ENCODE measurements around the gene LRIT1. TPM values are rescaled to one million over a fixed set of nuclear protein-coding genes. Genes with fewer than 3 reads are reported as not detected.

Gene LRIT1
- total RNA-seq, 8 experiments from 2014 or later: 0.09 to 0.18 TPM; not detected in 6

GRCh38 chr10:84225427-84226173 lies 15.7 kb downstream of the LRIT1 start, which contains the start of gene LRIT2:
TSS of gene LRIT2 (minus strand) at chr10:84225544. CDS start at chr10:84225520, 24 bp downstream.
- Histone ChIP-seq H3K4me3 (no peak within 1 kb of the TSS), H3K27ac (no peak within 1 kb of the TSS), H3K4me1 (replicated peaks in 1 of 2) (peaks cover 0 to 3% of the 10 kb centered on the region in 2 donors)
- ATAC-seq (replicated peaks in 6 of 8): peak in 5 of 8 experiments; percentile 61 to 83 (median 71)
- in situ Hi-C loops (cut with MboI; ENCODE audit: low pct_unique_long_range_greater_than_20kb in 2 of 9, low sequenced_read_pairs in 9 of 9, unreplicated experiment in 9 of 9): no loop called here
- WGBS, 10 experiments: 0 to 77% (median 36%) methylated on average over 1 to 6 of the region's 6 CpGs; no CpG with 5 or more reads in 1 of the 10 experiments

DNA sequence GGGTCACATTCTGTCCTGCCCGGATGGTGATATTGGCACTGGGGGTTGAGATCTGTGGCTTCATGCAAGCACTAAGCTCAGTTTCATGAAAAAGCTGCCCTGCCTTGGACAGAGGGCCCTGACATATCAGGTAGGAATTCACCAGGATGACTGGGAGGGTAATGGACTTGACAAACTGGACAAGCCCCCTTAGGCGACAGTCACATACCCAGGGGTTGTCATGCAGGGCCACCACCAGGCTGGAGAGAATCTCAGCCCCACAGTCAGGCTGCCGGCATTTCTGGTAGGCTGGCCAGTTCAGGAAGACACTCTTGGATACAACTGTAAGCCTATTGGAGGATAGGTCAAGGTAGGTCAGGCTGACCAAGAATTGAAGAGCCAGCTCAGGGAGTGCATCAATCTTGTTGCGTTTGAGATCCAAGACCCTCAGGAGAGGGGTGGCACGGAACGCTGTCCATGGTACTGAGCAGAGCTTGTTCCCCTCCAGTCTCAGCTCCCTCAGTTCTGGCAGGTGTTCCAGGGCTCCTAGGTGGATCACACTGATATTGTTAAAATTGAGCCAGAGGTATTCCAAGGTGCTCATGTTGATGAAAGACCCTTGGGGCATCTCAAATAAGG lies 16.8 kb downstream of the LRIT1 start:
- Histone ChIP-seq H3K4me1 (replicated peaks in 1 of 2) (peaks cover 0 to 3% of the 10 kb centered on the region in 2 donors), H3K27ac (no peak overlapping the region), H3K4me3 (no peak overlapping the region)
- WGBS, 10 experiments: 0 to 58% (median 10%) methylated on average over 1 to 2 of the region's 6 CpGs; no CpG with 5 or more reads in 5 of the 10 experiments
- ATAC-seq (replicated peaks in 6 of 8): peak in 1 of 8 experiments; percentile 49
- in situ Hi-C loops (cut with MboI; ENCODE audit: low pct_unique_long_range_greater_than_20kb in 2 of 9, low sequenced_read_pairs in 9 of 9, unreplicated experiment in 9 of 9): no loop called here

- no peak for ATAC-seq (replicated peaks in 6 of 8)
- peaks cover 0 to 3% of the 10 kb centered on the region in 2 donors for H3K4me1 ChIP-seq (replicated peaks in 1 of 2)
- no peak overlapping the region for H3K4me3 ChIP-seq
- H3K27ac ChIP-seq: no peak overlapping the region
- 13 to 96% (median 63%) methylated on average over 1 to 4 of the region's 8 CpGs; no CpG with 5 or more reads in 5 of the 10 experiments for WGBS, 10 experiments
- in situ Hi-C loops (cut with MboI; ENCODE audit: low pct_unique_long_range_greater_than_20kb in 2 of 9, low sequenced_read_pairs in 9 of 9, unreplicated experiment in 9 of 9): no loop called here
These were observed 19.4 kb downstream of the LRIT1 start for GRCh38 chr10:84221916-84222315.

DNA sequence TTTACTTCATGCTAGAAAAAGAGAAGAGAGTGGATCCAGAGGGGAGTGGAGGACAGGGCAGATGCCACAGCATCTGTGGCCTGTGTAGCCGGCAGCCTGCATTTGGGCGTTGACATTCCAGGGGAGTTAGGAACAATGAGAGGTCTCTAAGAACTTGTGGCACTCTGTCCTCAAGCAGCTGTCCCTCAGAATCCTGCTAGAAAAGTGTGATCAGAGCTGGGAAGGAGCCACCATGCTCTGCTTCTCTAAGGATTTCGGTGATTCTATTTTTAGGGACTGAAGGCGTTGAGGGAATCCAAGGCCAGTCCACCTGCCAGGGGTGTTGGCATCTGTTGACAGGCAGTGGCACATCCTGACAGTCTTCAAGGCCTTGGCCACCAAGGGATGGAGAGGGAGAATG lies 23.6 kb downstream of the LRIT1 start:
- in situ Hi-C loops (cut with MboI; ENCODE audit: low pct_unique_long_range_greater_than_20kb in 2 of 9, low sequenced_read_pairs in 9 of 9, unreplicated experiment in 9 of 9): no loop called here
- no peak overlapping the region for H3K27ac ChIP-seq
- no peaks in the 10 kb centered on the region for H3K4me1 ChIP-seq (replicated peaks in 1 of 2)
- 85 to 94% (median 90%) methylated on average over 2 to 4 of the region's 4 CpGs; no CpG with 5 or more reads in 5 of the 10 experiments for WGBS, 10 experiments
- H3K4me3 ChIP-seq: no peak overlapping the region
- ATAC-seq (replicated peaks in 6 of 8): no peak

DNA sequence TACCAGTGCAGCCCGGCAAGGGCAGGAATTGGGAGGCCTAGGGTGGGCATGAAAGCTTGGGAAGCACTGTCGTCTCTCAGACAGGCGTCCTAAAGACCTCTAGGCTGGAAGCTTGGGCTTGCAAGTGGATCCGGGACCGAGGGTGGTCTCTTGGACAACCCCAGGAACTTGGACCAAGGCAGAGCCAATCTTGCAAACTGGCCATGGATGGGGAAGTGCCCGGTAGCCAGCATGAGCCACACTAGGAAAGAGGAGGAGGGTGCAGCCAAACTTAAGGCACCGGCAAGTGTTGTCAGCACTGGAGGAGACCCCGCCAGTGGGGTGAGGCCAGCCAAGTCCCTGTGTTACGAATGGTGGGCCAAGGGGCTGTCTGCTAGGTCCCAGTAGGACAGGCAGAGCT lies 24.5 kb downstream of the LRIT1 start:
- in situ Hi-C loops (cut with MboI; ENCODE audit: low pct_unique_long_range_greater_than_20kb in 2 of 9, low sequenced_read_pairs in 9 of 9, unreplicated experiment in 9 of 9): no loop called here
- no peak for ATAC-seq (replicated peaks in 6 of 8)
- WGBS, 10 experiments: 0 to 90% (median 52%) methylated on average over 1 to 2 of the region's 9 CpGs; no CpG with 5 or more reads in 7 of the 10 experiments
- Histone ChIP-seq H3K4me1 (replicated peaks in 1 of 2) (no peaks in the 10 kb centered on the region), H3K27ac (no peak overlapping the region), H3K4me3 (no peak overlapping the region)

DNA sequence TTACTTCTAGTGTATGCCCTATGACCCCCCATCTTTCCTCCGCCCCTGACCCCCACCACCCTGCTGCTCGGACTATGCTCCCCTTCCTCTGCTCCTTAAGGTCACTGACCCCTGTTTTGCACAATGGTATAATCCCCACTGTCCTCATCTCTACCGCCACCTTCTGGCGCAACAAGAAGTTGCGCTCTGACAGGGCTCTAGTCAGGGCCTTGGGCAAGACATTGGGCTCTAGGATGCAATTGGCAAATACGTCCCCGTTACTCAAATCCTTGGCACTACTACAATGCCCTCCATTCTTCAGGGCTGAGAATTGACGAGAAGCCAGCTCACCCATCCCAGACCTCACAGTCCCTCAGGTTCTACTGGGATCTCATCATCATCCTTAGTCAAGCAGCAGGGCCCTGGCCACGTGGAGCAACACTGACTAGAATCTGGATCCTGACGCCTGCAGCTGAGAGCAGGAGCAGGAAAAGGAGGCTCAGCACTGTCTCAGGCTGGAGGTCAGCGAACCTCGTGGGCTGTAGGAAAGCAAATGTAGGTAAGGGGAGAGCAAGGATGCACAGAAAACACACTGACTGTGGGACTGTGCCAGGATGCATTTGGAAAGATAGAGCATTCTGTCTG lies 26.6 kb downstream of the LRIT1 start:
- Histone ChIP-seq H3K4me1 (replicated peaks in 1 of 2) (no peaks in the 10 kb centered on the region), H3K27ac (no peak overlapping the region), H3K4me3 (no peak overlapping the region)
- in situ Hi-C loops (cut with MboI; ENCODE audit: low pct_unique_long_range_greater_than_20kb in 2 of 9, low sequenced_read_pairs in 9 of 9, unreplicated experiment in 9 of 9): no loop called here
- ATAC-seq (replicated peaks in 6 of 8): peak in 2 of 8 experiments; percentile 7 to 52
- WGBS, 10 experiments: 45 to 95% (median 80%) methylated on average over 1 to 8 of the region's 12 CpGs; no CpG with 5 or more reads in 3 of the 10 experiments

- WGBS, 10 experiments: 36 to 100% (median 100%) methylated on average over 1 to 9 of the region's 25 CpGs; no CpG with 5 or more reads in 5 of the 10 experiments
- H3K27ac ChIP-seq: no peak overlapping the region
- no peak overlapping the region for H3K4me3 ChIP-seq
- H3K4me1 ChIP-seq (replicated peaks in 1 of 2): no peaks in the 10 kb centered on the region
- ATAC-seq (replicated peaks in 6 of 8): peak in 1 of 8 experiments; percentile 11
- in situ Hi-C loops (cut with MboI; ENCODE audit: low pct_unique_long_range_greater_than_20kb in 2 of 9, low sequenced_read_pairs in 9 of 9, unreplicated experiment in 9 of 9): no loop called here
These were observed 27.2 kb downstream of the LRIT1 start for GRCh38 chr10:84214046-84214572.

- Histone ChIP-seq H3K4me3 (no peak overlapping the region), H3K4me1 (replicated peaks in 1 of 2) (no peaks in the 10 kb centered on the region), H3K27ac (no peak overlapping the region)
- in situ Hi-C loops (cut with MboI; ENCODE audit: low pct_unique_long_range_greater_than_20kb in 2 of 9, low sequenced_read_pairs in 9 of 9, unreplicated experiment in 9 of 9): no loop called here
- 52 to 100% (median 83%) methylated on average over 3 to 7 of the region's 11 CpGs; no CpG with 5 or more reads in 3 of the 10 experiments for WGBS, 10 experiments
- no peak for ATAC-seq (replicated peaks in 6 of 8)
These were observed 28.3 kb downstream of the LRIT1 start for GRCh38 chr10:84213076-84213475.

DNA sequence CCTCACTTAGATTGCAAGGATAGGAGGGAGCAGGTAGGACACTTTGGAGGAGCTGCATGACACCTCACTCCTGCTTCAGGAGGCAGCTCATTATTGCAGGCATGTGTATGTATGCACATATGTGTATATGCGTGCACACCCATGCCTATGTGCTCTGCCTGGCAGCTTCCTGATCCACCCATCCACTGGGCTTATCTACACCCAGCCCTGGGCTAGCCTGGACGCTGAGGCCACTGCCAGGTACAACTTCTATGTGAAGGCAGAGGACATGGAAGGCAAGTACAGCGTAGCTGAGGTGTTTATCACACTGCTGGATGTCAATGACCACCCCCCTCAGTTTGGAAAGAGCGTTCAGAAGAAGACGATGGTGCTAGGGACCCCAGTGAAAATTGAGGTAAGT lies 29.3 kb downstream of the LRIT1 start:
- Histone ChIP-seq H3K4me1 (replicated peaks in 1 of 2) (no peaks in the 10 kb centered on the region), H3K4me3 (no peak overlapping the region), H3K27ac (no peak overlapping the region)
- WGBS, 10 experiments: 24 to 90% (median 50%) methylated on average over 1 to 4 of the region's 5 CpGs; no CpG with 5 or more reads in 5 of the 10 experiments
- peak in 3 of 8 experiments; percentile 90 to 99 (median 97) for ATAC-seq (replicated peaks in 6 of 8)
- in situ Hi-C loops (cut with MboI; ENCODE audit: low pct_unique_long_range_greater_than_20kb in 2 of 9, low sequenced_read_pairs in 9 of 9, unreplicated experiment in 9 of 9): no loop called here

GRCh38 chr10:84211566-84211965 lies 29.8 kb downstream of the LRIT1 start:
- 25 to 83% (median 60%) methylated on average over 1 to 2 of the region's 2 CpGs; no CpG with 5 or more reads in 4 of the 10 experiments for WGBS, 10 experiments
- ATAC-seq (replicated peaks in 6 of 8): peak in 1 of 8 experiments; percentile 45
- in situ Hi-C loops (cut with MboI; ENCODE audit: low pct_unique_long_range_greater_than_20kb in 2 of 9, low sequenced_read_pairs in 9 of 9, unreplicated experiment in 9 of 9): no loop called here
- Histone ChIP-seq H3K4me3 (no peak overlapping the region), H3K27ac (no peak overlapping the region), H3K4me1 (replicated peaks in 1 of 2) (no peaks in the 10 kb centered on the region)

- Histone ChIP-seq H3K4me1 (replicated peaks in 1 of 2) (no peaks in the 10 kb centered on the region), H3K4me3 (no peak overlapping the region), H3K27ac (no peak overlapping the region)
- no peak for ATAC-seq (replicated peaks in 6 of 8)
- WGBS, 10 experiments: 33 to 87% (median 58%) methylated on average over 1 to 6 of the region's 10 CpGs; no CpG with 5 or more reads in 4 of the 10 experiments
- in situ Hi-C loops (cut with MboI; ENCODE audit: low pct_unique_long_range_greater_than_20kb in 2 of 9, low sequenced_read_pairs in 9 of 9, unreplicated experiment in 9 of 9): no loop called here
These were observed 33.3 kb downstream of the LRIT1 start for GRCh38 chr10:84208023-84208422.

GRCh38 chr10:84205853-84206525 lies 35.4 kb downstream of the LRIT1 start:
- ATAC-seq (replicated peaks in 6 of 8): no peak
- Histone ChIP-seq H3K4me3 (no peak overlapping the region), H3K4me1 (replicated peaks in 1 of 2) (no peaks in the 10 kb centered on the region), H3K27ac (no peak overlapping the region)
- WGBS, 10 experiments: 45 to 88% (median 70%) methylated on average over 2 to 4 of the region's 6 CpGs; no CpG with 5 or more reads in 4 of the 10 experiments
- in situ Hi-C loops (cut with MboI; ENCODE audit: low pct_unique_long_range_greater_than_20kb in 2 of 9, low sequenced_read_pairs in 9 of 9, unreplicated experiment in 9 of 9): no loop called here

Data from motor neuron (in vitro differentiated cells).